AG04450 (cell line): ENCODE data around the gene BBS5. TPM values are rescaled to one million over a fixed set of nuclear protein-coding genes. Genes with fewer than 3 reads are reported as not detected.

Source experiments
- CTCF ChIA-PET: fragments of 300-600, 350-600 bp; formaldehyde crosslinking; extraction: SDS; loops from one replicate; lab custom pipeline; 2022; ENCODE audit warnings: antibody characterized with exemption, inconsistent platforms; lab: Charles Lee
- POLR2A ChIA-PET: fragments of 350-600 bp; formaldehyde crosslinking; extraction: SDS; loops from one replicate; lab custom pipeline; 2021; ENCODE audit warnings: antibody characterized with exemption, inconsistent platforms; lab: Yijun Ruan, JAX
- DNase-seq: peaks from one replicate; pipeline ENCODE4 v3.0.0-alpha.2; 2011; ENCODE audit warnings: low read depth, low spot score
- H3K27ac ChIP-seq: one replicate; pipeline ENCODE4 v1.5.1; 2012; ENCODE audit warnings: low read depth, low read length, control low read depth
- H3K27me3 ChIP-seq: one replicate; pipeline ENCODE4 v1.6.0; 2012; ENCODE audit warnings: low read length; ENCODE audit not compliant: control insufficient read depth, insufficient read depth
- H3K4me3 ChIP-seq: 2 replicates; pipeline ENCODE4 v1.5.1; 2011; ENCODE audit warnings: mild to moderate bottlenecking, low read depth, low read length, control low read depth
- H3K9me3 ChIP-seq: 2 replicates; pipeline ENCODE4 v1.5.1; 2012; ENCODE audit warnings: low read length; ENCODE audit not compliant: control insufficient read depth, insufficient read depth
- polyA plus RNA-seq: library from polyadenylated mRNA; depleted of rRNA; stranded (reverse); fragments of >200 nt; gene quantifications from 2 replicates; pipeline ENCODE4 v1.2.3, GENCODE V29; 2011
- TF ChIP-seq, protein P1 (sequence below): IDR thresholded peaks from 2 replicates; pipeline ENCODE4 v1.5.1; 2011; ENCODE audit warnings: low read depth, low read length, control low read depth, inconsistent platforms

BBS5 gene
- polyA plus RNA-seq, 1 experiment, result 2.0 TPM

DNA sequence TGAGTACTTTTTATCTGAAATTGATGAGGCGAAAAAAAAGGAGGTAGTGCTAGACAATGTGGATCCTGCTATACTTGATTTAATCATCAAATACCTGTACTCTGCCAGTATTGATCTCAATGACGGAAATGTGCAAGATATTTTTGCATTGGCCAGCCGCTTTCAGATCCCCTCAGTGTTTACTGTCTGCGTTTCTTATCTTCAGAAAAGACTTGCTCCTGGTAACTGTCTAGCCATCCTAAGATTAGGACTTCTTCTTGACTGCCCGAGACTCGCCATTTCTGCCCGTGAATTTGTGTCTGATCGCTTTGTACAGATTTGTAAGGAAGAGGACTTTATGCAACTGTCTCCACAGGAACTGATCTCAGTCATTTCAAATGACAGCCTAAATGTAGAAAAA is 30.7 kb downstream of the BBS5 start:
- Histone ChIP-seq H3K4me3 (no peak overlapping the region), H3K9me3 (peaks cover 10% of the 10 kb centered on the region; the same call in 1 of the 2 replicates), H3K27ac (no peak overlapping the region), H3K27me3 (no peaks in the 10 kb centered on the region)
- TF ChIP-seq, protein P1, sequence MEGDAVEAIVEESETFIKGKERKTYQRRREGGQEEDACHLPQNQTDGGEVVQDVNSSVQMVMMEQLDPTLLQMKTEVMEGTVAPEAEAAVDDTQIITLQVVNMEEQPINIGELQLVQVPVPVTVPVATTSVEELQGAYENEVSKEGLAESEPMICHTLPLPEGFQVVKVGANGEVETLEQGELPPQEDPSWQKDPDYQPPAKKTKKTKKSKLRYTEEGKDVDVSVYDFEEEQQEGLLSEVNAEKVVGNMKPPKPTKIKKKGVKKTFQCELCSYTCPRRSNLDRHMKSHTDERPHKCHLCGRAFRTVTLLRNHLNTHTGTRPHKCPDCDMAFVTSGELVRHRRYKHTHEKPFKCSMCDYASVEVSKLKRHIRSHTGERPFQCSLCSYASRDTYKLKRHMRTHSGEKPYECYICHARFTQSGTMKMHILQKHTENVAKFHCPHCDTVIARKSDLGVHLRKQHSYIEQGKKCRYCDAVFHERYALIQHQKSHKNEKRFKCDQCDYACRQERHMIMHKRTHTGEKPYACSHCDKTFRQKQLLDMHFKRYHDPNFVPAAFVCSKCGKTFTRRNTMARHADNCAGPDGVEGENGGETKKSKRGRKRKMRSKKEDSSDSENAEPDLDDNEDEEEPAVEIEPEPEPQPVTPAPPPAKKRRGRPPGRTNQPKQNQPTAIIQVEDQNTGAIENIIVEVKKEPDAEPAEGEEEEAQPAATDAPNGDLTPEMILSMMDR, result no peak
- POLR2A ChIA-PET, result no interaction called here
- CTCF ChIA-PET, result interaction anchor here (1.0 kb wide), 1 partner anchor 18 kb away, joined by 6 read pairs; no protein-coding TSS in a partner anchor
- DNase-seq, result no peak

DNA sequence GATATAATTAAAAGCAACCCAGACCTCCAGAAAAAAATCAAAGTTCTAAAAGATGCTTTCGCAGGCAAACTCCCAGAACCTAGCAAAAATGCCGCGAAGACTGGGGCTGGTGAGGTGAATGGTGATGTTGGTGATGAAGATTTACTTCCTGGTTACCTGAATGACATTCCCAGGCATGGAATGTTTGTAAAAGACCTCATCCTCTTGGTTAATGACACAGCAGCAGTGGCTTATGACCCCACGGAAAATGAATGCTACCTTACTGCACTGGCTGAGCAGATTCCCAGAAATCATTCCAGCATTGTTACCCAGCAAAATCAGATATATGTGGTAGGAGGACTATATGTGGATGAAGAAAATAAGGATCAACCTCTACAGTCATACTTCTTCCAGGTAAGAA is 31.2 kb downstream of the BBS5 start:
- H3K27ac ChIP-seq, result no peak overlapping the region
- CTCF ChIA-PET, result no interaction called here

DNA sequence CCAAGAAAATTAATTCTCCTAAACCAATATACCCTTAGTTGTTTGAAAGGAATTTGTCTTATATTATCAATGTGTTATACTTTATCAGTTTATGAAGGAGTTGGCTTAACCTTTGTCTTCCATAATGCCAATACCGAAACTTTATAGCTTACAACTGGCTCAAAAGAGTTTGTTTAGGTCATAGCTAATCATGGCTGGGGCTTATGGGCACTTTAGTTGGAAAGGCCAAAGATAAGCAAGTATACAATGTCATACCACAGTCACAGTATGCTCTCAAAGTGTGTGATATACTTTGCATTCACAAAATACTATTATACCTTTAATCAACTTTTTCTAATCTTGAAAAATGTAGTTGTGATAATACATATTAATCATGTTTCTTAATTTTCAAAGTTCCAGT is 32.5 kb downstream of the BBS5 start:
- no peaks in the 10 kb centered on the region for H3K27me3 ChIP-seq
- DNase-seq, result no peak
- H3K4me3 ChIP-seq, result no peak overlapping the region
- no peak overlapping the region for H3K27ac ChIP-seq
- TF ChIP-seq, protein P1, result no peak
- peaks cover 3% of the 10 kb centered on the region; the same call in 1 of the 2 replicates for H3K9me3 ChIP-seq
- CTCF ChIA-PET, result interaction anchor here (1.3 kb wide), 1 partner anchor 16 kb away, joined by 5 read pairs; no protein-coding TSS in a partner anchor
- POLR2A ChIA-PET, result no interaction called here

More for the DNA sequence above, 31.2 kb downstream of the BBS5 start:
- no peak for DNase-seq
- Histone ChIP-seq H3K27me3 (no peaks in the 10 kb centered on the region), H3K9me3 (peaks cover 5% of the 10 kb centered on the region; the same call in 1 of the 2 replicates), H3K4me3 (no peak overlapping the region)
- TF ChIP-seq, protein P1, result no peak
- POLR2A ChIA-PET, result no interaction called here

DNA sequence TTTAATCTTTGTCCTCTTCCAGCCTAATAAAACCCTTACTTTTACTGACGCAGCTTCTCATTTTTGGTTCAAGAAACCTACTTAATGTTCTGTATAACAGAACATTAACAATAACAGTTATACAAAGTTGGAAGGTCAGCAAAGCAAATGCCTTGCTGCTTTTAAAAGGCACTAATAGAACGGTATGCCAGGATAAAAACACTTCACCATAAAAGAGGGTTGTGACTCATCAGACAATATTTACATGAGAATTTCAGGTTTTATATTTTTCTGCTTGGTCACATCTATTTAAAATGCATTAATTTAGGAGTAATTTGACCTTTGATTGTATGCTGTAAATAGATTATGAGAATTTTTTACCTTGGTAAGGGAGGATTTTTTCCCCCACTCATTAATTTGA is 33.2 kb downstream of the BBS5 start:
- Histone ChIP-seq H3K9me3 (peaks cover 3% of the 10 kb centered on the region; the same call in 1 of the 2 replicates), H3K27ac (no peak overlapping the region), H3K27me3 (no peaks in the 10 kb centered on the region), H3K4me3 (no peak overlapping the region)
- ChIA-PET CTCF (interaction anchor here (1.3 kb wide), 1 partner anchor 16 kb away, joined by 5 read pairs; no protein-coding TSS in a partner anchor), POLR2A (no interaction called here)
- TF ChIP-seq, protein P1, result no peak
- DNase-seq, result no peak

DNA sequence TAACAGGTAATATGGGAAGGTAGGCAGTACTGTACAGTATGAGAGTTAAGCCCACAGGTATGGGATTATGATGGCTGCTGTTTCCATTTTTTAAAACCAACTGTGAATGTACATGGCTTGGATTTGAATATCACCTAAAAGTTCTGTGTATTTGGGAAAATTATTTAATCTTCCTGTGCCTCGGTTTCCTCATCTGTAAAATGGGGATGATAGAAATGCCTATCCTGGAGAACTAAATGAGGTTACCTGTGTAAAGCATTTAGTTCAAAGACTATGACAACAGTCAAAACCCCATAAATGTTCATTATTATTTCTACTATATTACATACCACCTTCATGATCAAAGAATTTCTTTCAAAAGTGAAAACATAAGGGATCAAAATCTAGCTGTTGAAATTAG is 33.8 kb downstream of the BBS5 start:
- ChIA-PET CTCF (interaction anchor here (1.7 kb wide), 1 partner anchor 15 kb away, joined by 6 read pairs; no protein-coding TSS in a partner anchor), POLR2A (no interaction called here)
- Histone ChIP-seq H3K27me3 (no peaks in the 10 kb centered on the region), H3K9me3 (peaks cover 2% of the 10 kb centered on the region; the same call in 1 of the 2 replicates), H3K4me3 (no peak overlapping the region), H3K27ac (no peak overlapping the region)
- TF ChIP-seq, protein P1, result no peak
- no peak for DNase-seq
